Muscle of arm (tissue), 14 donors: ENCODE results near the gene PI4K2A. TPM values are rescaled to one million over a fixed set of nuclear protein-coding genes. Genes with fewer than 3 reads are reported as not detected.
A peak's percentile ranks its signal among the peaks of the same experiment; 100 is the strongest.

Source experiments
- DNase-seq: peaks from one replicate; pipeline ENCODE4 v3.0.0-alpha.2; 2013
- long read RNA-seq, 11 donors: transcript quantifications; one replicate each; lab custom pipeline, GENCODE V29; 2026
- polyA plus RNA-seq, 12 donors: library from polyadenylated mRNA; unstranded; fragments of 120-200 nt; gene quantifications; one replicate each; pipeline ENCODE4 v1.2.1, GENCODE V29; 2013; ENCODE audit not compliant: insufficient read length in 12 of 12

Gene PI4K2A
- polyA plus RNA-seq = 10 to 100 TPM in 4 of 12 donors, 1 to 10 TPM in 7, not detected in 1; 7.8 to 11.6 (median 9.7) TPM
- long read RNA-seq, donor 1, full-length matches to known transcripts = 5 of 80 reads
- long read RNA-seq, donor 1, partial matches to known transcripts = 36 of 80 reads
- long read RNA-seq, donor 1, other reads (novel, unspliced or antisense) = 39 of 80 reads
- long read RNA-seq, donor 2, full-length matches to known transcripts = 5 of 17 reads
- long read RNA-seq, donor 2, partial matches to known transcripts = 0 of 17 reads
- long read RNA-seq, donor 2, other reads (novel, unspliced or antisense) = 12 of 17 reads
- long read RNA-seq, donor 3, full-length matches to known transcripts = 5 of 5 reads
- long read RNA-seq, donor 3, partial matches to known transcripts = 0 of 5 reads
- long read RNA-seq, donor 3, other reads (novel, unspliced or antisense) = 0 of 5 reads
- long read RNA-seq, donor 4, full-length matches to known transcripts = 1 of 1 reads
- long read RNA-seq, donor 4, partial matches to known transcripts = 0 of 1 reads
- long read RNA-seq, donor 4, other reads (novel, unspliced or antisense) = 0 of 1 reads
- long read RNA-seq, donor 5 = 0 reads
- long read RNA-seq, donor 6, full-length matches to known transcripts = 2 of 2 reads
- long read RNA-seq, donor 6, partial matches to known transcripts = 0 of 2 reads
- long read RNA-seq, donor 6, other reads (novel, unspliced or antisense) = 0 of 2 reads
- long read RNA-seq, donor 7 = 0 reads
- long read RNA-seq, donor 8, full-length matches to known transcripts = 2 of 2 reads
- long read RNA-seq, donor 8, partial matches to known transcripts = 0 of 2 reads
- long read RNA-seq, donor 8, other reads (novel, unspliced or antisense) = 0 of 2 reads
- long read RNA-seq, donor 9, full-length matches to known transcripts = 3 of 3 reads
- long read RNA-seq, donor 9, partial matches to known transcripts = 0 of 3 reads
- long read RNA-seq, donor 9, other reads (novel, unspliced or antisense) = 0 of 3 reads
- long read RNA-seq, donor 10, full-length matches to known transcripts = 3 of 3 reads
- long read RNA-seq, donor 10, partial matches to known transcripts = 0 of 3 reads
- long read RNA-seq, donor 10, other reads (novel, unspliced or antisense) = 0 of 3 reads
- long read RNA-seq, donor 11, full-length matches to known transcripts = 5 of 5 reads
- long read RNA-seq, donor 11, partial matches to known transcripts = 0 of 5 reads
- long read RNA-seq, donor 11, other reads (novel, unspliced or antisense) = 0 of 5 reads

- peak; percentile 98 for DNase-seq
These were observed at the start of gene PI4K2A for GRCh38 chr10:97640174-97640867. TSS of gene PI4K2A (plus strand) at chr10:97640671. CDS start at chr10:97640743, 72 bp downstream.

- no peak for DNase-seq
These were observed 49.5 kb upstream of the PI4K2A start for GRCh38 chr10:97590748-97591495.

GRCh38 chr10:97593421-97593820 lies 47.0 kb upstream of the PI4K2A start:
- DNase-seq = peak; percentile 54

- peak; percentile 76 for DNase-seq
These were observed 44.1 kb upstream of the PI4K2A start for GRCh38 chr10:97596101-97597082.

- DNase-seq = no peak
These were observed 42.7 kb upstream of the PI4K2A start for GRCh38 chr10:97597778-97598177.

GRCh38 chr10:97598407-97599271 lies 41.8 kb upstream of the PI4K2A start:
- DNase-seq = no peak

GRCh38 chr10:97599272-97599619 lies 41.2 kb upstream of the PI4K2A start:
- no peak for DNase-seq

- DNase-seq = no peak
These were observed 39.9 kb upstream of the PI4K2A start for GRCh38 chr10:97600616-97601015.

DNA sequence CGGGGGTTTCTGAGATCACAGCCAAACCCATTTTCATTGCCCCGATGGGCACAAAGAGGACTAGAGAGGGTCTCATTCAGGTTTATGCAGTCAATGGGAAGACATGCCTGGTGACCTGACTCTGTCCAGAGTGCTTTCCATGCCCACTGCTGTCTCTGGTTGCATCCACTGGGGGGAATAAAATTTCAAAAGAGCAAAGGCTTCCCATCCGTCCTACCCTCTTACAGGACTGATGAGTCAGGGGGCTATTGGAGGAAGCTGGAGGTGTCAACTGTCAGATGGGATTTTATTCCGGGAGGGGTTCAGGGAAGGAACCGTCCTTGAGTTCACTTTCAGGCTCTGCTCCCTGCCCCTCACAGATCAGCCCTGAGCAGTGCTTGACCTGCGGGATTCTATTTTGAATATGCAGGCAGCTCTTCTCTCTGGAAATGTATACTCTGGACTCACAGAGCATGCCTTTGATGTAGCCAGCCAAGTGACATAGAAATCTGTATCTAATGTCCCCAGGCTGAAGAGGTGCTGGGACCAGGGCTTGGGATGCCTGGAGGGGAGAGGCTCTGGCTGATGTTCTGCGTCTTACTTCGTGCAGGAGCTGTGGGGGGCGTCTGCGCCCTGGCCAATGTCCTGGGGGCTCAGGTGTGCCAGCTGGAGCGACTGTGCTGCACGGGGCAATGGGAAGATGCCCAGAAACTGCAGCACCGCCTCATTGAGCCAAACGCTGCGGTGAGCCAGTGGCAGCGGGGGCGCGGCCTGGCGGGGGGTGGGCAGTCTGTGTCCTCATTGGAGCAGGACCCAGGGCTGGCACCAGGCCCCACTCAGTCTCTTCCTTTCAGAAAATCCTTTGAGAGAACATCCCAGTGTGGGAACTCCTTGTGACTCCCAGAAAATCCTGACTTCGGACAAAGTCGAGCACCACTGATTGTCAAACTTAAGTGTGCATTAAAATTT lies 38.9 kb upstream of the PI4K2A start:
- DNase-seq = no peak

DNA sequence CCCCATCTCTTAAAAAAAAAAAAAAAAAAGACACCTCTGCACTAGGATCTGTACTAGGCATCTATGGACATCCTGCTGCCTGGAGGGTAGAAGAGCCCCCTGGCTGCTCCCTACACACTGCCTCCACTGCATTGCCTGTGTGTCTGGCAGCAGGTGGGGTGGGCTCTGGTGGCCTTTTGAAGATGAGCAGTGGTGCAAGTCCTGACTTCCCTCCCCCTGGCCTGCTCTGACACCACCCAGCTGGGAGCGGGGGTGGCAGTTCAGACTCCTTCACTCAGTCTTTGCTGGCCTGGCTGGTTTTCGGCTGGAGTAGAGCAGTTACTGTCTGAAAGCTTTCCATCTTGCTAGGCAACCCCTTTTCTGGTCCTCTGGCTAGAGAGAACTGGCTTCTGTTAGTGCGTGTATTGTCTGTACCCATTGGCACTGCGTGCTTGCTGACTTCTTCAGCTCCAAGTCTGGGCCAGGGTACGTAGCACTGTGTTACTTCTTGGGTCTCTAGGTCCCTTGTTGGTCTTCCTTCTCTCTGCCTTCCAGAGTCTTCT lies 33.3 kb upstream of the PI4K2A start:
- no peak for DNase-seq

DNA sequence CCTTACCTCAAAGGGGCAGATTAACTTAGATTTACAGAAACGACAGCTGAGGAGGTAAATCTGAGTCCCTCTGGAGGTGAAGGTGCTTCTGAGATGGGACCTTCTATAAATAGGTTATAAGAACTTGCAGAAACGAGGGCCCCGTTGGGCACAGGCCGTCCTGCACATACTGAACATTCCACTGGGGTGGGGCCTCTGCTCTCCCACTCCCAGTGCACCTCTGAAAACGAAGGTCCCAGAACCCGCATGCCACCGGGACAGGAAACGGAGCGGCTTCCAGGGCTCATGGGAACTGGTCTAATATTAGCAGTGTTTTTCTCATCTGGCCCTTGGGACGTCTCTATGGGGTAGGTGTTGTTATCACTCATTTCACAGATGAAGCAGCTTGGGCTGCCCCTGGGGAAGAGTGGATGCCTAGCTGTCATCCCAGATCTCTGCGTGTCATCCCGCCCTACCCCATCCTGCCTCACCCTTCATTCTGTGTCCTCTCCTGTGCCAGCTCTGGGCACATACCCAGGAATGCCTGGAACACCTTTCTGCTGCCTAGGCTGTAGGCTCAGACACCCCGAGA lies 31.4 kb upstream of the PI4K2A start:
- no peak for DNase-seq

GRCh38 chr10:97611473-97611872 lies 29.0 kb upstream of the PI4K2A start:
- DNase-seq = no peak

DNA sequence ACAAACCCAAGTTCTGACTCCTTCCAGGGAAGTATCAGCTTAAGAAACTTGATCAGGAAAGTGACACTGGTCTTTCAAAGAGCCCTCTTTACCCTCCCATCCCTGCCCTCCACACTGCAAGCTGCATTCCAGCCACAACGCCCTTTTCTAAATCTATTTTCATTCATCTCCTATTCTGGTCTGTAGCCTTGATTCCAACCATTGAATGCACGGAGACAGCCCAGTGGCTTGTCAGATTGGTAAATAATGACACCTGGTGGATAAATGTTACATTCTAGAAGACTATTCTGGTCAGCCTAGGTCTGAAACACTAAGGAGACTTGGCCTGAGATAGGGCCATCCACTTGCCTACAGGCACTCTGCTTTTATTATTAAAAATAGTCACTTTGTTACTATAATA lies 28.1 kb upstream of the PI4K2A start:
- peak; percentile 59 for DNase-seq

GRCh38 chr10:97618285-97618684 lies 22.2 kb upstream of the PI4K2A start:
- DNase-seq = no peak

DNA sequence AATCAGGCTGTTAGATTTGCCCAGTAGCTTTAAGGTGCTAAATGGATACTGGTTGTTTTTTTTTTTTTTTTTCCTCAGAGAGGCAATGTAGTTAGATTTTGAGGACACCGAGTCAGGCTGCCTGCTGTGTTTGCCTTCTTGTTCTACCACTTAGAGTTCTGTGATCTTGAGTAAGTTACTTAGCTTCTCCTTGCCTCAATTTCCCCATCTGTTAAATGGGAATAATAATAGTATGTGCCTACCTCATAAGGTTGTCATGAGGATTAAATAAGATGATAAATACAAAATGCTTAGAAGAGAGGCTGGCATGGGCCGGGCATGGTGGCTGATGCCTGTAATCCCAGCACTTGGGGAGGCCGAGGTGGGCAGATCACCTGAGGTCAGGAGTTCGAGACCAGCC lies 21.7 kb upstream of the PI4K2A start:
- no peak for DNase-seq

DNA sequence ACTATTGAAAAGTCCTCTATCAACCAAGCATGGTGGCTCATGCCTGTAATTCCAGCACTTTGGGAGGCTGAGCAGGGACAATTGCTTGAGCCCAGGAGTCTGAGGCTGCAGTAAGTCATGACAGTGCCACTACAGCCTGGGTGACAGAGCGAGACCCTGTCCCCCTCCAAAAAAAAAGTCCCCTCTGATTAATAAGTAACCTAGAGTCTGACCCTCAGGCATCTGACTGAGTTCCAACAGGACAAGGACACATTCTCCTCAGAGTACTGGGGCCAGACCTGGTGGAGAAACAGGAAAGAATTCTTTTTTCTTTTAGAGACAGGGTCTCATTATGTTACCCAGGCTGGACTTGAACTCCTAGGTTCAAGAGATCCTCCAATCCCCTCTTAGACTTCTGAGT lies 17.2 kb upstream of the PI4K2A start:
- DNase-seq = no peak

DNA sequence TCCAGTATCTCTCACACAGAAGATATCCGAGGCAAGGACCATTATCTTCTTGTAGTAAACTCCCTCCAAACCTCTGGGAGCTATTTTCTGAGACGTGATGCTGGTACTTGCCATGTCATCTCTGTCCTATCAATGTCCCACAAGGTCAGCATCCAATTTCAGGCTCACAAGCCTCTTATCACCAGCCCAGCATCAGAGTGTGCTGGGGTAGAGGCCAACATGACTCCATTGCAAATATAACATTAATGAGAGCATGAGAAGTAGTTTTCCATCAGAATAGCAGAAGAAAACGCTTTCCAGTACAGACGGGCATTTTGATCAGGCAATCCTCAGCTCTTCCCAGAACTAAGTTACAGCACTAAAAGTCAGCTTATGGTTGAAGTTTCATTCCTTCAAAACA lies 12.7 kb upstream of the PI4K2A start:
- DNase-seq = no peak
